ENCODE data around the gene MYL12B.
"Not testable (repeated sequence)": the region's sequence is repeated elsewhere in the genome, so short reads cannot be mapped to it uniquely, and the experiment has no call there.

MYL12B gene

GRCh38 chr18:3218819-3219218 is 43.1 kb upstream of the MYL12B start:
- no peak for TF ChIP-seq EZH2 (IDR thresholded peaks at IDR 0.05; ENCODE audit: borderline replicate concordance, low read depth, low read length, severe bottlenecking)
- no peak for TF ChIP-seq CTCF (IDR thresholded peaks at IDR 0.05; ENCODE audit: borderline replicate concordance, extremely low read depth, low read length, poor library complexity, severe bottlenecking)
- Histone ChIP-seq H3K27me3 (ENCODE audit: insufficient read depth, low read length, poor library complexity) (no peaks in the 10 kb centered on the region), H3K4me1 (ENCODE audit: insufficient read depth, low read length) (peaks cover 3% of the 10 kb centered on the region), H3K27ac (ENCODE audit: low read length) (no peak overlapping the region), H3K79me2 (ENCODE audit: insufficient read depth, low read length) (no peaks in the 10 kb centered on the region), H3K9ac (ENCODE audit: low read depth, low read length) (no peak overlapping the region), H4K20me1 (ENCODE audit: insufficient read depth, low read length) (no peaks in the 10 kb centered on the region), H3K36me3 (ENCODE audit: insufficient read depth, low read length) (no peaks in the 10 kb centered on the region), H3K4me3 (ENCODE audit: low read depth in 1 of 2, low read length in 2 of 2) (no peak overlapping the region), H3K9me3 (ENCODE audit: insufficient read depth, low read length, severe bottlenecking) (no peaks in the 10 kb centered on the region), H3K4me2 (ENCODE audit: insufficient read depth, low read length) (no peak overlapping the region), H2AFZ (ENCODE audit: low read depth, low read length) (no peak overlapping the region)
- DNase-seq (no peak), ATAC-seq (ENCODE audit: insufficient read depth, low read depth) (no peak)

- Histone ChIP-seq H3K4me3 (ENCODE audit: low read depth in 1 of 2, low read length in 2 of 2) (no peak overlapping the region), H4K20me1 (ENCODE audit: insufficient read depth, low read length) (no peaks in the 10 kb centered on the region), H3K9ac (ENCODE audit: low read depth, low read length) (no peak overlapping the region), H3K79me2 (ENCODE audit: insufficient read depth, low read length) (no peaks in the 10 kb centered on the region), H2AFZ (ENCODE audit: low read depth, low read length) (no peak overlapping the region), H3K27ac (ENCODE audit: low read length) (no peak overlapping the region), H3K4me2 (ENCODE audit: insufficient read depth, low read length) (no peak overlapping the region), H3K36me3 (ENCODE audit: insufficient read depth, low read length) (no peaks in the 10 kb centered on the region), H3K9me3 (ENCODE audit: insufficient read depth, low read length, severe bottlenecking) (no peaks in the 10 kb centered on the region), H3K27me3 (ENCODE audit: insufficient read depth, low read length, poor library complexity) (no peaks in the 10 kb centered on the region), H3K4me1 (ENCODE audit: insufficient read depth, low read length) (no peaks in the 10 kb centered on the region)
- TF ChIP-seq CTCF (IDR thresholded peaks at IDR 0.05; ENCODE audit: borderline replicate concordance, extremely low read depth, low read length, poor library complexity, severe bottlenecking) (no peak), EZH2 (IDR thresholded peaks at IDR 0.05; ENCODE audit: borderline replicate concordance, low read depth, low read length, severe bottlenecking) (no peak)
- no peak for DNase-seq
- ATAC-seq (ENCODE audit: insufficient read depth, low read depth), result no peak
Observed at GRCh38 chr18:3219241-3219630, 42.7 kb upstream of the MYL12B start.

- TF ChIP-seq CTCF (IDR thresholded peaks at IDR 0.05; ENCODE audit: borderline replicate concordance, extremely low read depth, low read length, poor library complexity, severe bottlenecking), result no peak
- no peak for TF ChIP-seq EZH2 (IDR thresholded peaks at IDR 0.05; ENCODE audit: borderline replicate concordance, low read depth, low read length, severe bottlenecking)
- DNase-seq, result no peak
- Histone ChIP-seq H3K4me3 (ENCODE audit: low read depth in 1 of 2, low read length in 2 of 2) (no peak within 1 kb of the TSS), H3K4me1 (ENCODE audit: insufficient read depth, low read length) (no peaks in the 10 kb centered on the region), H3K36me3 (ENCODE audit: insufficient read depth, low read length) (no peaks in the 10 kb centered on the region), H4K20me1 (ENCODE audit: insufficient read depth, low read length) (no peaks in the 10 kb centered on the region), H3K4me2 (ENCODE audit: insufficient read depth, low read length) (no peak within 1 kb of the TSS), H3K27ac (ENCODE audit: low read length) (no peak within 1 kb of the TSS), H2AFZ (ENCODE audit: low read depth, low read length) (no peak within 1 kb of the TSS), H3K27me3 (ENCODE audit: insufficient read depth, low read length, poor library complexity) (no peaks in the 10 kb centered on the region), H3K79me2 (ENCODE audit: insufficient read depth, low read length) (no peaks in the 10 kb centered on the region), H3K9ac (ENCODE audit: low read depth, low read length) (no peak within 1 kb of the TSS), H3K9me3 (ENCODE audit: insufficient read depth, low read length, severe bottlenecking) (no peaks in the 10 kb centered on the region)
- no peak for ATAC-seq (ENCODE audit: insufficient read depth, low read depth)
Observed at GRCh38 chr18:3219631-3220335, 42.1 kb upstream of the MYL12B start, which contains the start of gene MYOM1. MYOM1 (minus strand) TSS chr18:3219968; CDS start chr18:3215223, 4,745 bp downstream.

GRCh38 chr18:3220868-3221267 is 41.1 kb upstream of the MYL12B start:
- not testable (repeated sequence) for H4K20me1 ChIP-seq (ENCODE audit: insufficient read depth, low read length); H3K4me3 ChIP-seq (ENCODE audit: low read depth in 1 of 2, low read length in 2 of 2); H3K4me1 ChIP-seq (ENCODE audit: insufficient read depth, low read length); H3K9me3 ChIP-seq (ENCODE audit: insufficient read depth, low read length, severe bottlenecking); H3K4me2 ChIP-seq (ENCODE audit: insufficient read depth, low read length); H2AFZ ChIP-seq (ENCODE audit: low read depth, low read length); H3K36me3 ChIP-seq (ENCODE audit: insufficient read depth, low read length); H3K9ac ChIP-seq (ENCODE audit: low read depth, low read length); H3K27ac ChIP-seq (ENCODE audit: low read length); H3K79me2 ChIP-seq (ENCODE audit: insufficient read depth, low read length); ATAC-seq (ENCODE audit: insufficient read depth, low read depth); H3K27me3 ChIP-seq (ENCODE audit: insufficient read depth, low read length, poor library complexity); DNase-seq
